GM12873 (cell line): ENCODE results near the gene CAMKMT.

Source experiments
- TF ChIP-seq, protein P1 (sequence below): IDR thresholded peaks from 2 replicates; pipeline ENCODE4 v1.5.1; 2012; ENCODE audit warnings: low read depth, mild to moderate bottlenecking, moderate library complexity, low read length, control low read depth; ENCODE audit not compliant: insufficient read depth; ENCODE audit errors: missing control alignments

CAMKMT gene

DNA sequence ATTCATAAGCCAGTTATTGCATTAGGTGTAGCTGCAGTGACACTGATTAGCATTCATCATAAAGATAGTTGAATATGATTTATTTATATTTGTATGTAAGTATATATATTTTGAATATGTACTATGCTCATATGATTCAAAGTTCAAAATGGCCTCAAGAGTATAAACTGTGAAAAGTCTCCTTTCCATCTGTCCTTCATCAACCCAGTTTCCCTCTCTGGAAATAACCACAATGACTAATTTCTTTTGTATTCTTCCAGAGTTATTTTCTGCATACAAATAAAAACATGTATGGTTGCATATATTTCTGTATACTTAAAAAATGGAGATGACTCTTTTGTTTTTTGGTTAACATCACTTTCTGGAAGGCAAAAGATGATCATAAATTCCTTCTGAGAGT is 95.2 kb downstream of the CAMKMT start:
- TF ChIP-seq, protein P1, sequence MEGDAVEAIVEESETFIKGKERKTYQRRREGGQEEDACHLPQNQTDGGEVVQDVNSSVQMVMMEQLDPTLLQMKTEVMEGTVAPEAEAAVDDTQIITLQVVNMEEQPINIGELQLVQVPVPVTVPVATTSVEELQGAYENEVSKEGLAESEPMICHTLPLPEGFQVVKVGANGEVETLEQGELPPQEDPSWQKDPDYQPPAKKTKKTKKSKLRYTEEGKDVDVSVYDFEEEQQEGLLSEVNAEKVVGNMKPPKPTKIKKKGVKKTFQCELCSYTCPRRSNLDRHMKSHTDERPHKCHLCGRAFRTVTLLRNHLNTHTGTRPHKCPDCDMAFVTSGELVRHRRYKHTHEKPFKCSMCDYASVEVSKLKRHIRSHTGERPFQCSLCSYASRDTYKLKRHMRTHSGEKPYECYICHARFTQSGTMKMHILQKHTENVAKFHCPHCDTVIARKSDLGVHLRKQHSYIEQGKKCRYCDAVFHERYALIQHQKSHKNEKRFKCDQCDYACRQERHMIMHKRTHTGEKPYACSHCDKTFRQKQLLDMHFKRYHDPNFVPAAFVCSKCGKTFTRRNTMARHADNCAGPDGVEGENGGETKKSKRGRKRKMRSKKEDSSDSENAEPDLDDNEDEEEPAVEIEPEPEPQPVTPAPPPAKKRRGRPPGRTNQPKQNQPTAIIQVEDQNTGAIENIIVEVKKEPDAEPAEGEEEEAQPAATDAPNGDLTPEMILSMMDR: no peak

DNA sequence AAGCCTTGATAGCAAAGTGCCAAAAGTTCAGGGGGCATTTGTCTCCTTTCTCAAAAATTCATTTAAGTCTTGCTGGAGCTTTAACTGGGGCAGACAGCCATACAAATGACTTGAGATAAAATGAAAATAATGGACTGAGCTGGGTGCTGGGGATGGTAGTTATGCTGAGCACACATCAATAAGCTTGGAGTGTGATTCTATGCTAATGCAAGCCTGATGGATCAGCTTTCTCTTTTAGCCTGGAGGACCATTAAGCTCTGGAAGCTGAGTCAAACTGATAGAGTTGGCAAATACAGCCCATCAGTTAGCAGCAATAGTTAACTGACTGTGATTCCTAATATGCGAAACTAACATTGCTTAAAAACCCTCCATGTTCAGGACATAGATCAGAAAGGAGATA is 98.0 kb downstream of the CAMKMT start:
- TF ChIP-seq, protein P1: no peak

DNA sequence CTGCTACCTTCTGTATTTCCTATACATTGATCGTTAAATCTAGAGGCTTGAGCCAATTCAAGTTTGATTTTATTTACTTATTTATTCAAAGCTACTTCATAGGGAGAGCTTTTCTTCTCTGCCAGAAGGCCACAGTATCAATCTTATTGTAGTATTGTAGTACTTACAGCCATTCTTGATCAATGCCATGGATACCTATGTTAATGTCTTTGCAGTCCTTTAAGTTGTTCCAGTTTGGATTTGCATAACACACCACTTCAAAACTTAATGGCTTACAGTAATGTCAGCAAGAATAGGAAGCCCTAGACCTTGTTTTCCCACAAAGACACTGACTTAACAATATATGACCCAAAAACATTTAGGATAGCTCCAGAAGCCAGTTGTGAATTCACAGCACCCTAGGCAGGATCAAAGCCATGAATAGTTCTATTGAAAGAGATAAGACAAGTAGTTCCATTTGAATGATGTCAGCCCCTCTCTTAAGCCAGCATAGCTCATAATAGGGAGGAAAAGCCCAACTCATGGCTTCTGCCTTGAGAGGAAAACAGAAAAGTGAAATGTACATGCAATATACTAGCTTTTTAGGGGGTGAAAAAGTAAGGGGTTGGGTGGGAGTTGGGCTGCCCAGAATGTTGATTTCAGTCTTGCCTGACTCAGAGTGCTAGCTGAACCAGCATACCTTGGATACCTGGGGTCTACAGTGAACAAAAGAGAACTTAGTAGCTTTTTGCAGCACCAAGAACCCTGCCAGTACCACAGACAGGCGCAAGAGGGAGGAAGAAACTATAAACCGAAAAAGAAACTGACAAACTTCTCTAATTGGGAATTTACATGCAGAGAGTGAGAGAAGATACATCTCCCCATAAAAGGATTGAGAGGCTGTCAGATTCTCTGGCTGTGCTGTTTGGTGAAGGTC is 101.4 kb downstream of the CAMKMT start:
- TF ChIP-seq, protein P1: peak; percentile 34

DNA sequence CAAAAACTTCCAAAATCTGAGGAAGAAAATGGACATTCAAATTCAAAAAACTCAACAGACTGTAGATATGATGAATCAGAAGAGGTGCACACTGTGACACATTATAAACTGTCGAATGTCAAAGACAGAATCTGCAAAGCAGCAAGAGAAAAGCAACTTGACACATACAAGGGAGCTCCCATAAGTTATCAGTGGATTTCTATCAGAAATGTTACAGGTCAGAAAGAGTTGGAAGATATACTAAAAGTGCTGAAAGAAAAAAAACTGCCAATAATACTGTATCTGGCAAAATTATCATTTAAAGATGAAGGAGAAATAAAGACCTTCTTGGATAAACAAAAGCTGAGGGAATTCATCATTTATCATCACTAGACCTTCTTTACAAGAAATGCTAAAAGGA is 102.7 kb downstream of the CAMKMT start:
- TF ChIP-seq, protein P1: no peak

DNA sequence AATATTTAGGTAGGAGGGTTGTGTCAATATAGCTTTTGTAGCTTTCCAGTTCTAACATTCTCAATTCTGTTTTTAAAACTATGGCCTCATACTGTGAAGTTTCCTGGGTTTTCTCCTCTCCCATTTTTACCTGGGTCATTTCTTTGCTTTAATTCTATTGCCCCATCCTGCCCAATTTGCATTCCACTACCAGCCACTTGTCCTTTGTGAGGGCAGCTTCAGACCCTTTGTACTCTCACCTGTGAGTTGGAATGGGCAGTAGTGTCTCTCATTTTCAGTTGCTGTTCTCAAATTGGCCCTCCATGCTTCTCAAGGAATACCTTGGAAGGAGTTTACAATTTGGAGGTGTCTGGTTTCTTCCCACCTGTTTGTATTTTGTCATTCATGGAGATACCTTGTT is 108.4 kb downstream of the CAMKMT start:
- TF ChIP-seq, protein P1: no peak

DNA sequence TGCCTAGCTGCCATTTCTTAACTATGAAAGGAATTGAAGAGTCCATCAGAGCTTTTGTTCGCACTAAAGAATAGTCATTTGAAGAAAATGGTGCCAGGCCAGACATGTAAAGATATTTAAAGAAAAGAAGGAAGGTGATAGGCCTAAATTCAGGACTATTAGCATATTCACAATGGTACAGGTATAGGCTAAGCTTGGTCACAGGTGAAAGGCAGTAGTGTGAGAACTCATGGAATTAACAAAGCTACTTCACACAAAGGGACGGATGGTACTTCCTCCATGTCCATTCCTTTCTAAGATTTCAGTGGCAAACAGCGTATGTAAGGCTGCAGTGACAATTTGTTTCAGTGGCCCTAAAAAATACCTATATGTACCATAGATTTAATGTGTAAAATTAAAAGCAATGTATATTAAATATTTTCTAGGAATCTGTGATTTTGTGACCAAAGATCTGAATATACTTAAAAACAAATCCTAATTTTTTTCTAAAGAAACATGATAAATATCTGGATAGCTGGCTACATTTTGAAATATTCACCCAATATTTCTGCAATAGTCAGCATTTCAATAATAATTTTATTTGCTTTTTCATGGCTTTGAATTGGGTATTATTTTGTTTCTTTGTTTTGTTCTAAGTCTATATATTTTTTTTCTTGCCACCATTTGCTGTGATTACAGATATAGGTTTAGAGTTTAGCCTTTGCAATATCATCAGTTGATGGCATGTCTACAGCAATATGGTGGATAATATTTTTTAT is 116.1 kb downstream of the CAMKMT start:
- TF ChIP-seq, protein P1: no peak
